Measurements from ENCODE around the gene HTD2. TPM values are rescaled to one million over a fixed set of nuclear protein-coding genes. Genes with fewer than 3 reads are reported as not detected.

HTD2 gene
- total RNA-seq, 2 donors from 2014 or later, result 12.1 to 14.7 TPM

GRCh38 chr3:58299075-58299474 lies 7.2 kb upstream of the HTD2 start:
- no peaks in the 10 kb centered on the region for H3K9me3 ChIP-seq
- no peaks in the 10 kb centered on the region for H3K27me3 ChIP-seq
- H3K27ac ChIP-seq, result no peak overlapping the region
- TF ChIP-seq, protein P1, sequence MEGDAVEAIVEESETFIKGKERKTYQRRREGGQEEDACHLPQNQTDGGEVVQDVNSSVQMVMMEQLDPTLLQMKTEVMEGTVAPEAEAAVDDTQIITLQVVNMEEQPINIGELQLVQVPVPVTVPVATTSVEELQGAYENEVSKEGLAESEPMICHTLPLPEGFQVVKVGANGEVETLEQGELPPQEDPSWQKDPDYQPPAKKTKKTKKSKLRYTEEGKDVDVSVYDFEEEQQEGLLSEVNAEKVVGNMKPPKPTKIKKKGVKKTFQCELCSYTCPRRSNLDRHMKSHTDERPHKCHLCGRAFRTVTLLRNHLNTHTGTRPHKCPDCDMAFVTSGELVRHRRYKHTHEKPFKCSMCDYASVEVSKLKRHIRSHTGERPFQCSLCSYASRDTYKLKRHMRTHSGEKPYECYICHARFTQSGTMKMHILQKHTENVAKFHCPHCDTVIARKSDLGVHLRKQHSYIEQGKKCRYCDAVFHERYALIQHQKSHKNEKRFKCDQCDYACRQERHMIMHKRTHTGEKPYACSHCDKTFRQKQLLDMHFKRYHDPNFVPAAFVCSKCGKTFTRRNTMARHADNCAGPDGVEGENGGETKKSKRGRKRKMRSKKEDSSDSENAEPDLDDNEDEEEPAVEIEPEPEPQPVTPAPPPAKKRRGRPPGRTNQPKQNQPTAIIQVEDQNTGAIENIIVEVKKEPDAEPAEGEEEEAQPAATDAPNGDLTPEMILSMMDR (IDR thresholded peaks at IDR 0.05), result no peak
- H3K36me3 ChIP-seq, result no peaks in the 10 kb centered on the region
- no peak for DNase-seq (ENCODE audit: low spot score)
- H3K4me1 ChIP-seq, result no peaks in the 10 kb centered on the region
- H3K4me3 ChIP-seq, result no peak overlapping the region

- H3K4me3 ChIP-seq, result no peak overlapping the region
- no peaks in the 10 kb centered on the region for H3K27me3 ChIP-seq
- TF ChIP-seq, protein P1 (IDR thresholded peaks at IDR 0.05), result peak; percentile 19 to 72
- no peak overlapping the region for H3K27ac ChIP-seq
- no peaks in the 10 kb centered on the region for H3K9me3 ChIP-seq
- H3K4me1 ChIP-seq, result no peaks in the 10 kb centered on the region
- no peak for DNase-seq (ENCODE audit: low spot score)
- no peaks in the 10 kb centered on the region for H3K36me3 ChIP-seq
These were observed 6.3 kb upstream of the HTD2 start for GRCh38 chr3:58299839-58300516.

- TF ChIP-seq, protein P1 (IDR thresholded peaks at IDR 0.05), result peak in 1 of 2 donors; percentile 56
- peaks cover 30% of the 10 kb centered on the region for H3K36me3 ChIP-seq
- no peaks in the 10 kb centered on the region for H3K9me3 ChIP-seq
- peak overlapping the region; percentile 94 to 96 for H3K27ac ChIP-seq
- no peaks in the 10 kb centered on the region for H3K27me3 ChIP-seq
- peaks cover 0 to 23% of the 10 kb centered on the region in 2 donors for H3K4me1 ChIP-seq
- H3K4me3 ChIP-seq, result peak overlapping the region; percentile 64 to 66
- no peak for DNase-seq (ENCODE audit: low spot score)
These were observed 1.4 kb downstream of the HTD2 start for GRCh38 chr3:58307639-58308215.

GRCh38 chr3:58308728-58309127 lies 2.4 kb downstream of the HTD2 start:
- H3K27me3 ChIP-seq, result no peaks in the 10 kb centered on the region
- TF ChIP-seq, protein P1 (IDR thresholded peaks at IDR 0.05), result no peak
- peaks cover 0 to 23% of the 10 kb centered on the region in 2 donors for H3K4me1 ChIP-seq
- peak overlapping the region in 1 of 2 donors; percentile 14 for H3K27ac ChIP-seq
- no peaks in the 10 kb centered on the region for H3K9me3 ChIP-seq
- H3K36me3 ChIP-seq, result peaks cover 40% of the 10 kb centered on the region
- no peak for DNase-seq (ENCODE audit: low spot score)
- no peak overlapping the region for H3K4me3 ChIP-seq

- no peaks in the 10 kb centered on the region for H3K9me3 ChIP-seq
- H3K4me1 ChIP-seq, result no peaks in the 10 kb centered on the region
- H3K36me3 ChIP-seq, result peaks cover 66% of the 10 kb centered on the region
- H3K4me3 ChIP-seq, result no peak overlapping the region
- no peak overlapping the region for H3K27ac ChIP-seq
- DNase-seq (ENCODE audit: low spot score), result no peak
- TF ChIP-seq, protein P1 (IDR thresholded peaks at IDR 0.05), result no peak
- H3K27me3 ChIP-seq, result no peaks in the 10 kb centered on the region
These were observed 11.5 kb downstream of the HTD2 start for GRCh38 chr3:58317811-58318210.
